GM19395 (cell line): ENCODE results near the gene MGA.

Experiments
- ATAC-seq: cut with Tn5 transposase; IDR thresholded peaks from one replicate; pipeline ENCODE4 v1.9.1; 2021; ENCODE audit warnings: mild to moderate bottlenecking, moderate library complexity; ENCODE audit not compliant: unreplicated experiment

MGA gene

GRCh38 chr15:41660235-41661077 lies at the start of gene MGA:
Gene MGA (plus strand): TSS chr15:41660405.
- peak; percentile 84 for ATAC-seq

GRCh38 chr15:41620536-41621199 lies 39.5 kb upstream of the MGA start:
- ATAC-seq = no peak

GRCh38 chr15:41621200-41622193 lies 38.7 kb upstream of the MGA start:
- no peak for ATAC-seq

GRCh38 chr15:41622901-41623300 lies 37.3 kb upstream of the MGA start:
- ATAC-seq = no peak

GRCh38 chr15:41627203-41627602 lies 33.0 kb upstream of the MGA start:
- no peak for ATAC-seq

GRCh38 chr15:41629463-41629862 lies 30.7 kb upstream of the MGA start:
- no peak for ATAC-seq

- no peak for ATAC-seq
Measured at GRCh38 chr15:41629883-41630282, 30.3 kb upstream of the MGA start.

GRCh38 chr15:41630616-41631217 lies 29.5 kb upstream of the MGA start:
- no peak for ATAC-seq

GRCh38 chr15:41631880-41632470 lies 28.2 kb upstream of the MGA start:
- no peak for ATAC-seq

GRCh38 chr15:41633609-41634008 lies 26.6 kb upstream of the MGA start:
- no peak for ATAC-seq

GRCh38 chr15:41634072-41634626 lies 26.1 kb upstream of the MGA start:
- no peak for ATAC-seq

- no peak for ATAC-seq
Measured at GRCh38 chr15:41637086-41637485, 23.1 kb upstream of the MGA start.

- ATAC-seq = no peak
Measured at GRCh38 chr15:41640985-41641384, 19.2 kb upstream of the MGA start.

GRCh38 chr15:41647262-41647661 lies 12.9 kb upstream of the MGA start:
- no peak for ATAC-seq

- no peak for ATAC-seq
Measured at GRCh38 chr15:41648097-41648496, 12.1 kb upstream of the MGA start.

- ATAC-seq = no peak
Measured at GRCh38 chr15:41648770-41649169, 11.4 kb upstream of the MGA start.

- no peak for ATAC-seq
Measured at GRCh38 chr15:41650806-41651205, 9.4 kb upstream of the MGA start.

- no peak for ATAC-seq
Measured at GRCh38 chr15:41651373-41651772, 8.8 kb upstream of the MGA start.

GRCh38 chr15:41653760-41654159 lies 6.4 kb upstream of the MGA start:
- ATAC-seq = no peak

- no peak for ATAC-seq
Measured at GRCh38 chr15:41655716-41656115, 4.5 kb upstream of the MGA start.
